Neural crest cell (in vitro differentiated cells): ENCODE results near the gene COL15A1. TPM values are rescaled to one million over a fixed set of nuclear protein-coding genes. Genes with fewer than 3 reads are reported as not detected.

ENCODE experiments used
- DNase-seq: peaks from one replicate; pipeline ENCODE4 v3.0.0; 2021; ENCODE audit warnings: low read depth, mixed read lengths, low spot score
- H3K27ac Mint-ChIP-seq: one replicate; pipeline ENCODE4 v1.8.0; 2021; ENCODE audit warnings: mild to moderate bottlenecking, mixed read lengths; ENCODE audit not compliant: unreplicated experiment
- H3K27me3 Mint-ChIP-seq: 2 replicates; pipeline ENCODE4 v1.8.0; 2021; ENCODE audit warnings: low read depth, mild to moderate bottlenecking, mixed read lengths
- H3K36me3 Mint-ChIP-seq: 2 replicates; pipeline ENCODE4 v1.8.0; 2021; ENCODE audit warnings: low read depth, mild to moderate bottlenecking, mixed read lengths
- H3K4me1 Mint-ChIP-seq: 2 replicates; pipeline ENCODE4 v1.8.0; 2021; ENCODE audit warnings: mixed read lengths
- H3K4me3 Mint-ChIP-seq: one replicate; pipeline ENCODE4 v1.8.0; 2021; ENCODE audit warnings: mild to moderate bottlenecking, mixed read lengths
- H3K9me3 Mint-ChIP-seq: 2 replicates; pipeline ENCODE4 v1.8.0; 2021; ENCODE audit warnings: mixed read lengths
- CTCF ChIP-seq: fragments of 200-600 bp; sonication (generic); conservative IDR thresholded peaks from 2 replicates; pipeline ENCODE4 v1.5.0; 2021; ENCODE audit warnings: antibody characterized with exemption, mild to moderate bottlenecking
- total RNA-seq: library from RNA; stranded (reverse); gene quantifications from 2 replicates; pipeline ENCODE4 v1.2.1, GENCODE V29; 2021

The COL15A1 gene
- total RNA-seq, 1 donor from 2014 or later: 0.33 TPM

- Mint-ChIP-seq H3K27me3 (no peaks in the 10 kb centered on the region), H3K27ac (no peak overlapping the region), H3K4me3 (no peak overlapping the region), H3K9me3 (no peaks in the 10 kb centered on the region), H3K36me3 (no peaks in the 10 kb centered on the region), H3K4me1 (peaks cover 27% of the 10 kb centered on the region)
- no peak for TF ChIP-seq CTCF
- DNase-seq: no peak
These were observed 20.1 kb upstream of the COL15A1 start for GRCh38 chr9:98923451-98924123.

- Mint-ChIP-seq H3K9me3 (no peaks in the 10 kb centered on the region), H3K27ac (no peak overlapping the region), H3K4me1 (peaks cover 27% of the 10 kb centered on the region), H3K27me3 (no peaks in the 10 kb centered on the region), H3K4me3 (no peak overlapping the region), H3K36me3 (no peaks in the 10 kb centered on the region)
- TF ChIP-seq CTCF: no peak
- no peak for DNase-seq
These were observed 18.5 kb upstream of the COL15A1 start for GRCh38 chr9:98924946-98925820.

DNA sequence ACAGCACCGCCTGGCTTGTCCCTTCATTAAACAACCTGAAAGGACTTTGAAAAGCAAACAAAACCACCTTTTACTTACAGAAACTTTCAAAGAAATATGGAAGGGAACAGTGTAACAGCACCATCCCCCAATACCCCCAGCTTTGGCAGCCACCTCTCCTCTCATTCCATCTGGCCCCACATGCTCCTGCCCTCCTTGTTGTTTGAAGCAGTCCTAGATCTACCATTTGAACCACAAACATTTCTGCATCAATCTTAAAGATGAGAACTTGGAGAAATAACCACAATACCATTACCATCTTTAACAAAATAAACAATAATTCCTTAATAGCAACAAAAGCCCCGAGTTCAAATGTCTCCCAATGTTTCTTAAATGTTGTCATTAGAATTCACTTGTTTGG, 17.8 kb upstream of the COL15A1 start:
- H3K4me1 Mint-ChIP-seq: peaks cover 27% of the 10 kb centered on the region
- H3K4me3 Mint-ChIP-seq: no peak overlapping the region
- no peak for TF ChIP-seq CTCF

GRCh38 chr9:98927724-98928123, 16.0 kb upstream of the COL15A1 start:
- peaks cover 27% of the 10 kb centered on the region for H3K4me1 Mint-ChIP-seq
- H3K27ac Mint-ChIP-seq: no peak overlapping the region
- no peaks in the 10 kb centered on the region for H3K9me3 Mint-ChIP-seq
- no peak for TF ChIP-seq CTCF
- DNase-seq: no peak
- H3K36me3 Mint-ChIP-seq: no peaks in the 10 kb centered on the region
- H3K27me3 Mint-ChIP-seq: no peaks in the 10 kb centered on the region
- no peak overlapping the region for H3K4me3 Mint-ChIP-seq

More for the DNA sequence above, 17.8 kb upstream of the COL15A1 start:
- DNase-seq: no peak
- H3K36me3 Mint-ChIP-seq: no peaks in the 10 kb centered on the region
- H3K27me3 Mint-ChIP-seq: no peaks in the 10 kb centered on the region
- H3K27ac Mint-ChIP-seq: no peak overlapping the region
- H3K9me3 Mint-ChIP-seq: no peaks in the 10 kb centered on the region

DNA sequence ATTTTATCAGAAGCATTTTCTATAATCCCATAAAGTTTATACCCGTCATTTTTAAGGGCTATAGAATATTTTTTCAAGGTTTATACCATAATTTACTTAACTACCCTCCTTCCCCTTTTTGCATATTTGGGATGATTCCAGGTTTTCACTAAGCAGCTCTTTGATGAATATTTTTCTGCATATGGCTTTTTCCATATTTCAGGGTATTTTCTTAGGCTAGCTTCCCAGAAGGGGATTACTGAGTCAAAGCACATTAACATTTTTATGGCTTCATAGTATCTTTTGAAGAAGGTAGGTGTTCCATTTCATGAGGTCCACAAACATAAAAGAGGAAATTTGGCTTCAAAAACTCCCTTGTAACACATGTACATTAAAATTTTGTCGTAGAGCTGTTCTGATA, 14.6 kb upstream of the COL15A1 start:
- Mint-ChIP-seq H3K4me1 (peaks cover 14% of the 10 kb centered on the region), H3K36me3 (no peaks in the 10 kb centered on the region), H3K9me3 (no peaks in the 10 kb centered on the region), H3K27ac (no peak overlapping the region), H3K27me3 (no peaks in the 10 kb centered on the region), H3K4me3 (no peak overlapping the region)
- DNase-seq: no peak
- no peak for TF ChIP-seq CTCF
